Breast epithelium (tissue), 4 donors: ENCODE data around the gene PRKG1. TPM values are rescaled to one million over a fixed set of nuclear protein-coding genes. Genes with fewer than 3 reads are reported as not detected.

Experiments used
- DNase-seq, 2 donors: peaks; one replicate each; pipeline ENCODE4 v3.0.0-alpha.2; 2019; ENCODE audit warnings: low spot score in 2 of 2
- H3K27ac ChIP-seq, 2 donors: fragments of 200-600 bp; sonication (generic) in 1 of 2; one replicate each; pipeline ENCODE4 v1.5.1; 2016 to 2019; ENCODE audit warnings: mild to moderate bottlenecking in 1 of 2
- H3K27me3 ChIP-seq, 2 donors: fragments of 200-600 bp; sonication (generic) in 1 of 2; one replicate each; pipeline versions ENCODE4 v1.5.1 to v1.6.0; 2017 to 2019; ENCODE audit warnings: control low read depth in 1 of 2, mild to moderate bottlenecking in 1 of 2
- H3K36me3 ChIP-seq: fragments of 200-600 bp; one replicate; pipeline ENCODE4 v1.5.1; 2019
- H3K4me1 ChIP-seq, 2 donors: fragments of 200-600 bp; sonication (generic); one replicate each; pipeline ENCODE4 v1.5.1; 2016 to 2019; ENCODE audit warnings: control low read depth in 1 of 2
- H3K4me3 ChIP-seq, 3 donors: fragments of 200-600 bp; sonication (generic); 1 replicate in 2 of 3; 2 replicates in 1 of 3; pipeline ENCODE4 v1.5.1; 2016 to 2019; ENCODE audit warnings: mild to moderate bottlenecking in 3 of 3, moderate library complexity in 2 of 3
- H3K9me3 ChIP-seq, 2 donors: fragments of 200-600 bp; sonication (generic) in 1 of 2; one replicate each; pipeline ENCODE4 v1.5.1; 2016 to 2019; ENCODE audit warnings: control low read depth in 1 of 2
- POLR2A ChIP-seq: fragments of 450-650 bp; IDR thresholded peaks from one replicate; pipeline ENCODE4 v1.6.1; 2016; ENCODE audit warnings: antibody characterized with exemption, mild to moderate bottlenecking, moderate library complexity
- POLR2AphosphoS5 ChIP-seq, 3 donors: sonication (generic); formaldehyde crosslinking; IDR thresholded peaks; one replicate each; pipeline ENCODE4 v1.6.1; 2017; ENCODE audit warnings: antibody characterized with exemption in 3 of 3
- intact Hi-C: fragments of 100-400 bp; cut with DNase I; formaldehyde crosslinking; loops from one replicate; pipeline ENCODE4 v1.15.1; 2023; ENCODE audit warnings: low total_unique reads
- total RNA-seq, 3 donors: library from RNA; depleted of rRNA; stranded (reverse); fragments of >200 nt; gene quantifications; one replicate each; pipeline ENCODE4 v1.1.0, GENCODE V29; 2016
- TF ChIP-seq, protein P1 (sequence below), 3 donors: fragments of 450-650 bp; IDR thresholded peaks; one replicate each; pipeline ENCODE4 v1.5.1; 2016 to 2017; ENCODE audit warnings: antibody characterized with exemption in 3 of 3, mild to moderate bottlenecking in 3 of 3, moderate library complexity in 3 of 3

Gene PRKG1
- total RNA-seq, 3 donors from 2014 or later = 10.9 to 36.9 (median 19.7) TPM

DNA sequence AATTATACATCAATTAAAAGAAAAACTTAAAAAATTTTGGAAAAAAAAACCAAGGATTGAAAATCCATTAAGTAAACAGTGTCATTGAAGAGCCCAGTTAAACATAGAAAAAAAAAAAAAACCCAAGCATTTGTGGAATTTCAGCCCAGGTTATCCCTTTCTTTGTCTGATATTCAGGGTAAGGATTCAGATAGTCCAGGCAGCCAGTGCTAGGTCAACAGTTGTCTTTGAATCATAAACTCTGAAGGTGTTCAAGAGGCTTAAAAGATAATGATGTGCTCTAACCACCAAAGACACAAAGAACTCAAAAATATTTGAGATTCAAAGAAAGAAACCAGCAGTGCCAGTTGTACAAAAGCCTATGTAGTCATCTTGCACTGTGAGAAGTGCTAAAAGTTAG is 969.5 kb downstream of the PRKG1 start:
- intact Hi-C loops = no loop called here
- Histone ChIP-seq H3K36me3 (no peaks in the 10 kb centered on the region), H3K4me3 (no peak overlapping the region), H3K27me3 (no peaks in the 10 kb centered on the region), H3K4me1 (no peaks in the 10 kb centered on the region), H3K9me3 (no peaks in the 10 kb centered on the region), H3K27ac (no peak overlapping the region)
- no peak for DNase-seq
- TF ChIP-seq POLR2A (no peak), POLR2AphosphoS5 (IDR thresholded peaks at IDR 0.05) (no peak)
- TF ChIP-seq, protein P1, sequence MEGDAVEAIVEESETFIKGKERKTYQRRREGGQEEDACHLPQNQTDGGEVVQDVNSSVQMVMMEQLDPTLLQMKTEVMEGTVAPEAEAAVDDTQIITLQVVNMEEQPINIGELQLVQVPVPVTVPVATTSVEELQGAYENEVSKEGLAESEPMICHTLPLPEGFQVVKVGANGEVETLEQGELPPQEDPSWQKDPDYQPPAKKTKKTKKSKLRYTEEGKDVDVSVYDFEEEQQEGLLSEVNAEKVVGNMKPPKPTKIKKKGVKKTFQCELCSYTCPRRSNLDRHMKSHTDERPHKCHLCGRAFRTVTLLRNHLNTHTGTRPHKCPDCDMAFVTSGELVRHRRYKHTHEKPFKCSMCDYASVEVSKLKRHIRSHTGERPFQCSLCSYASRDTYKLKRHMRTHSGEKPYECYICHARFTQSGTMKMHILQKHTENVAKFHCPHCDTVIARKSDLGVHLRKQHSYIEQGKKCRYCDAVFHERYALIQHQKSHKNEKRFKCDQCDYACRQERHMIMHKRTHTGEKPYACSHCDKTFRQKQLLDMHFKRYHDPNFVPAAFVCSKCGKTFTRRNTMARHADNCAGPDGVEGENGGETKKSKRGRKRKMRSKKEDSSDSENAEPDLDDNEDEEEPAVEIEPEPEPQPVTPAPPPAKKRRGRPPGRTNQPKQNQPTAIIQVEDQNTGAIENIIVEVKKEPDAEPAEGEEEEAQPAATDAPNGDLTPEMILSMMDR (IDR thresholded peaks at IDR 0.05) = no peak

DNA sequence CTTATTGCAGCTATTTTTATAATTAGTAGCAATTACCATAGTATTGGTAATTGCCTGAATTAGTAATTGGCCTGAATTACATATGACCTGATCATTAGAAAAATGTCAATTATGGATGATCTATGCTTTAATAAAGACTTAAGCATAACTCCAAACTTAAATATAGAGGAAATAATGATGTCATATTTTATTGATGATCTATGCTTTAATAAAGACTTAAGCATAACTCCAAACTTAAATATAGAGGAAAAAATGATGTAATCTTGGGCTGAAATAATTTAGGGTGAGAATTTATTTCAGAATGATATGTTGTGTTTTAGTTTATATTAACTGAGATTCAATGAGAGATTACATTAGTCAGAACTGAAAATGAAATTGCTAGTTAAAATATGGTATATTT is 973.8 kb downstream of the PRKG1 start:
- H3K27me3 ChIP-seq = no peaks in the 10 kb centered on the region
- no peaks in the 10 kb centered on the region for H3K9me3 ChIP-seq
- no peak for DNase-seq
- H3K27ac ChIP-seq = no peak overlapping the region
- no peak for TF ChIP-seq POLR2AphosphoS5 (IDR thresholded peaks at IDR 0.05)
- no peak for TF ChIP-seq POLR2A
- TF ChIP-seq, protein P1 (IDR thresholded peaks at IDR 0.05) = no peak
- intact Hi-C loops = no loop called here
- H3K4me1 ChIP-seq = no peaks in the 10 kb centered on the region
- no peak overlapping the region for H3K4me3 ChIP-seq
- H3K36me3 ChIP-seq = no peaks in the 10 kb centered on the region

DNA sequence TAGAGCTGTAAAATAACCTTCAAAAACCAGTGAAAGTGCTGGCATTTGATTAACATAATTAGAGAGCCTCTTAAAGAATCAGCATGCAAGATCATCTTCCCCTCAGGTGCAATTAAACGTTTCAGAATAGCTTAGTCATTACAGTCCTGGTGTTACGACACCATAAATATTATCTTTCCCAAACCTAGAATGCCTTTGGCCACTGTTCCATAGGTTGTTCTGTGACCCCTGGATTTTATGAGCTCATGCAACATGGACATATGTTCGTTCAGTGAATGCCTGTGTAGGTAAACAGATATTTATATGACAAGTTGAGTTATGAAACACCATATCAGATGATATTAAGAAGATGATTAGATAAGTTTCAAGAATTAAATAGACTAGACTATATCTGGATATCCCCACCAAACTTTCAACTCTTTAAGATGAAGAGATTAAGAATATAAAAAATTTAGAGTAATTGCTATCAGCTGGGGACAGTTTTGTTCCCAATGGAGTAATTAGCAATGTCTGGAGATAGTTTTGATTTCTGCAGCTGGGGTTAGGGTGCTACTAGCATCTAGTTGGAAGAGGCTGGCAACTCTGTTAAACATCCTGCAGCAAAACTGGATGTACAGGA is 976.3 kb downstream of the PRKG1 start:
- H3K4me3 ChIP-seq = no peak overlapping the region
- intact Hi-C loops = no loop called here
- TF ChIP-seq POLR2A (no peak), POLR2AphosphoS5 (IDR thresholded peaks at IDR 0.05) (no peak)
- TF ChIP-seq, protein P1 (IDR thresholded peaks at IDR 0.05) = no peak
- H3K36me3 ChIP-seq = no peaks in the 10 kb centered on the region
- H3K27me3 ChIP-seq = no peaks in the 10 kb centered on the region
- DNase-seq = no peak
- H3K27ac ChIP-seq = no peak overlapping the region
- no peaks in the 10 kb centered on the region for H3K9me3 ChIP-seq
- no peaks in the 10 kb centered on the region for H3K4me1 ChIP-seq

DNA sequence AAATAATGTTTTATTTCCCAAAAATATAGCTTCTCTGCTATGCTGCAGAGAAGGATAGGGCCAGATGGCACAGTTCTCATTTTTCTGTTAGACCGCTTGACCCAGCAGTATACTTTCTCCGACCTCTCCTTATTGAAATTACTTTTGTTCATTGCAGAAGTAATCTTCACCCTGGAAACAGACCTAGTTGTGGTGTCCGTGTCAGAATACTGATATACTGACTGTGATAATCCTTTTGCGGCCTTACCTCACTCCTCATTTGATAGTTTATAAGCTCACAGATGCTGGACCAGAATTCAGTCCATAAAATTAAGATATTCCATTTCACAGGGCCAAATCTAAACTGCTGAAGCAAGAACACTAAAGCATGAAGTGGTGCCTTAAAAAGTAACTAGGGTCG is 979.2 kb downstream of the PRKG1 start:
- no peak overlapping the region for H3K27ac ChIP-seq
- intact Hi-C loops = no loop called here
- TF ChIP-seq POLR2A = no peak
- TF ChIP-seq, protein P1 (IDR thresholded peaks at IDR 0.05) = no peak
- TF ChIP-seq POLR2AphosphoS5 (IDR thresholded peaks at IDR 0.05) = no peak
- no peaks in the 10 kb centered on the region for H3K4me1 ChIP-seq
- H3K36me3 ChIP-seq = no peaks in the 10 kb centered on the region
- DNase-seq = no peak
- H3K27me3 ChIP-seq = no peaks in the 10 kb centered on the region
- H3K4me3 ChIP-seq = no peak overlapping the region
- no peaks in the 10 kb centered on the region for H3K9me3 ChIP-seq

DNA sequence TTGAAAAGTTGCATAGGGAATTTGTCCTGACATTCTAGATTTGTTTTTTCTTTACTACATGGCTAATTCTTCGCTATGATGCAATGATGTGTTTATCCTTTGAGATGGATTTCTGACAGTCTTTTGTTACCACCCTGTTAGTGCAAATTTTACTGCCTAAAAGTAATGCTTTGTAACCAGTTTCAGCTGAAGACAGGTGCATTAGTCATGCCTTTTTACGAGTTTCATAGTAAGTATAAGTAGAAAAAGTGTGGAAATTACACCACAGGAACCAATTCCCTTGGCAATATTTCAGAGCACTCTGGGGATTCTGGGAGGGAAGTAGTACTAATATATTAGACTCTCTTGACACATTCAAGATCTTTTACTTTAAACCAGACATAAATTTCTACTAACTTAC is 982.0 kb downstream of the PRKG1 start:
- no peak for TF ChIP-seq POLR2AphosphoS5 (IDR thresholded peaks at IDR 0.05)
- TF ChIP-seq, protein P1 (IDR thresholded peaks at IDR 0.05) = no peak
- no peak for TF ChIP-seq POLR2A
- DNase-seq = no peak
- Histone ChIP-seq H3K9me3 (no peaks in the 10 kb centered on the region), H3K27me3 (no peaks in the 10 kb centered on the region), H3K27ac (no peak overlapping the region), H3K4me3 (no peak overlapping the region), H3K4me1 (no peaks in the 10 kb centered on the region), H3K36me3 (no peaks in the 10 kb centered on the region)
- intact Hi-C loops = no loop called here
